ENCODE data around the gene RAD51B. TPM values are rescaled to one million over a fixed set of nuclear protein-coding genes. Genes with fewer than 3 reads are reported as not detected.

RAD51B gene
- total RNA-seq, 1 experiment from 2014 or later: 7.2 TPM

- Histone ChIP-seq H3K4me3 (no peak overlapping the region), H3K36me3 (no peaks in the 10 kb centered on the region), H3K9me3 (peaks cover 6% of the 10 kb centered on the region; the same call in 1 of the 2 replicates), H3K27me3 (no peaks in the 10 kb centered on the region)
- DNase-seq: no peak
Observed at GRCh38 chr14:68643673-68644072, 824.1 kb downstream of the RAD51B start.

GRCh38 chr14:68644101-68644500 is 824.5 kb downstream of the RAD51B start:
- H3K36me3 ChIP-seq: no peaks in the 10 kb centered on the region
- no peak for DNase-seq

GRCh38 chr14:68645371-68645770 is 825.8 kb downstream of the RAD51B start:
- Histone ChIP-seq H3K36me3 (no peaks in the 10 kb centered on the region), H3K4me3 (no peak overlapping the region), H3K27me3 (no peaks in the 10 kb centered on the region), H3K9me3 (peaks cover 6% of the 10 kb centered on the region; the same call in 1 of the 2 replicates)
- no peak for DNase-seq

More at GRCh38 chr14:68644101-68644500, 824.5 kb downstream of the RAD51B start:
- H3K4me3 ChIP-seq: no peak overlapping the region
- H3K9me3 ChIP-seq: peaks cover 6% of the 10 kb centered on the region; the same call in 1 of the 2 replicates
- H3K27me3 ChIP-seq: no peaks in the 10 kb centered on the region

- Histone ChIP-seq H3K36me3 (no peaks in the 10 kb centered on the region), H3K4me3 (no peak overlapping the region), H3K27me3 (no peaks in the 10 kb centered on the region), H3K9me3 (peaks cover 3% of the 10 kb centered on the region; the same call in 1 of the 2 replicates)
- peak; percentile 61 for DNase-seq
Observed at GRCh38 chr14:68649476-68650189, 830.1 kb downstream of the RAD51B start.

- Histone ChIP-seq H3K27me3 (no peaks in the 10 kb centered on the region), H3K4me3 (no peak overlapping the region), H3K9me3 (peaks cover 3% of the 10 kb centered on the region; the same call in 1 of the 2 replicates), H3K36me3 (no peaks in the 10 kb centered on the region)
- DNase-seq: no peak
Observed at GRCh38 chr14:68650404-68650994, 830.9 kb downstream of the RAD51B start.

- no peak for DNase-seq
- Histone ChIP-seq H3K9me3 (peaks cover 3% of the 10 kb centered on the region; the same call in 1 of the 2 replicates), H3K4me3 (no peak overlapping the region), H3K27me3 (no peaks in the 10 kb centered on the region), H3K36me3 (no peaks in the 10 kb centered on the region)
Observed at GRCh38 chr14:68651075-68651474, 831.5 kb downstream of the RAD51B start.

GRCh38 chr14:68651652-68652432 is 832.3 kb downstream of the RAD51B start:
- no peaks in the 10 kb centered on the region for H3K27me3 ChIP-seq
- H3K9me3 ChIP-seq: peaks cover 3% of the 10 kb centered on the region; the same call in 1 of the 2 replicates
- peak; percentile 45 for DNase-seq
- H3K36me3 ChIP-seq: no peaks in the 10 kb centered on the region
- no peak overlapping the region for H3K4me3 ChIP-seq

GRCh38 chr14:68652433-68652690 is 832.8 kb downstream of the RAD51B start:
- Histone ChIP-seq H3K36me3 (no peaks in the 10 kb centered on the region), H3K27me3 (no peaks in the 10 kb centered on the region), H3K9me3 (no peaks in the 10 kb centered on the region), H3K4me3 (no peak overlapping the region)
- DNase-seq: no peak

- Histone ChIP-seq H3K36me3 (no peaks in the 10 kb centered on the region), H3K27me3 (no peaks in the 10 kb centered on the region), H3K9me3 (no peaks in the 10 kb centered on the region), H3K4me3 (no peak overlapping the region)
- no peak for DNase-seq
Observed at GRCh38 chr14:68653108-68653507, 833.5 kb downstream of the RAD51B start.

GRCh38 chr14:68653804-68654203 is 834.2 kb downstream of the RAD51B start:
- no peaks in the 10 kb centered on the region for H3K9me3 ChIP-seq
- no peak overlapping the region for H3K4me3 ChIP-seq
- H3K36me3 ChIP-seq: no peaks in the 10 kb centered on the region
- no peak for DNase-seq
- H3K27me3 ChIP-seq: no peaks in the 10 kb centered on the region

- Histone ChIP-seq H3K4me3 (no peak overlapping the region), H3K9me3 (no peaks in the 10 kb centered on the region), H3K36me3 (no peaks in the 10 kb centered on the region), H3K27me3 (no peaks in the 10 kb centered on the region)
- DNase-seq: no peak
Observed at GRCh38 chr14:68654471-68654941, 834.9 kb downstream of the RAD51B start.

- Histone ChIP-seq H3K9me3 (no peaks in the 10 kb centered on the region), H3K4me3 (no peak overlapping the region), H3K36me3 (no peaks in the 10 kb centered on the region), H3K27me3 (no peaks in the 10 kb centered on the region)
- no peak for DNase-seq
Observed at GRCh38 chr14:68655021-68655831, 835.6 kb downstream of the RAD51B start.

GRCh38 chr14:68655911-68656316 is 836.3 kb downstream of the RAD51B start:
- Histone ChIP-seq H3K27me3 (no peaks in the 10 kb centered on the region), H3K36me3 (no peaks in the 10 kb centered on the region), H3K4me3 (no peak overlapping the region), H3K9me3 (no peaks in the 10 kb centered on the region)
- no peak for DNase-seq

GRCh38 chr14:68656452-68656851 is 836.9 kb downstream of the RAD51B start:
- DNase-seq: no peak
- Histone ChIP-seq H3K4me3 (no peak overlapping the region), H3K9me3 (no peaks in the 10 kb centered on the region), H3K27me3 (no peaks in the 10 kb centered on the region), H3K36me3 (no peaks in the 10 kb centered on the region)

GRCh38 chr14:68657300-68658028 is 837.9 kb downstream of the RAD51B start:
- H3K27me3 ChIP-seq: no peaks in the 10 kb centered on the region

GRCh38 chr14:68658029-68658509 is 838.5 kb downstream of the RAD51B start:
- no peak for DNase-seq
- Histone ChIP-seq H3K9me3 (no peaks in the 10 kb centered on the region), H3K36me3 (no peaks in the 10 kb centered on the region), H3K27me3 (no peaks in the 10 kb centered on the region), H3K4me3 (no peak overlapping the region)

More at GRCh38 chr14:68657300-68658028, 837.9 kb downstream of the RAD51B start:
- H3K4me3 ChIP-seq: no peak overlapping the region
- no peaks in the 10 kb centered on the region for H3K36me3 ChIP-seq
- no peaks in the 10 kb centered on the region for H3K9me3 ChIP-seq
- no peak for DNase-seq

Measured in MG63 (cell line).